Fibroblast of the aortic adventitia (primary cell): ENCODE measurements around the gene TSPAN32. TPM values are rescaled to one million over a fixed set of nuclear protein-coding genes. Genes with fewer than 3 reads are reported as not detected.

Experiments
- DNase-seq: peaks from one replicate; pipeline ENCODE4 v3.0.0-alpha.2; 2010; ENCODE audit warnings: low read depth
- H3K4me3 ChIP-seq: 2 replicates; pipeline ENCODE4 v1.5.1; 2011; ENCODE audit warnings: low read depth, mild to moderate bottlenecking, control low read depth, low read length, moderate library complexity
- CTCF ChIP-seq: IDR thresholded peaks from 2 replicates; pipeline ENCODE4 v1.5.1; 2011; ENCODE audit warnings: mild to moderate bottlenecking, low read length, control low read depth, inconsistent platforms; ENCODE audit not compliant: insufficient read depth
- total RNA-seq: library from RNA; depleted of rRNA; stranded (reverse); fragments of >200 nt; gene quantifications from 2 replicates; pipeline ENCODE4 v1.2.3, GENCODE V29; 2012; ENCODE audit warnings: low replicate concordance

Gene TSPAN32
- total RNA-seq, 1 donor: under 0.01 TPM

GRCh38 chr11:2271327-2272227, 30.2 kb upstream of the TSPAN32 start:
- no peak for DNase-seq
- no peak overlapping the region for H3K4me3 ChIP-seq
- no peak for TF ChIP-seq CTCF

GRCh38 chr11:2272228-2272945, 29.4 kb upstream of the TSPAN32 start:
- no peak for TF ChIP-seq CTCF
- no peak overlapping the region for H3K4me3 ChIP-seq
- no peak for DNase-seq

- no peak for TF ChIP-seq CTCF
- DNase-seq: no peak
- H3K4me3 ChIP-seq: no peak overlapping the region
Measured at GRCh38 chr11:2272946-2273280, 28.9 kb upstream of the TSPAN32 start.

- no peak for DNase-seq
- H3K4me3 ChIP-seq: no peak overlapping the region
- no peak for TF ChIP-seq CTCF
Measured at GRCh38 chr11:2273311-2273710, 28.5 kb upstream of the TSPAN32 start.

- no peak overlapping the region for H3K4me3 ChIP-seq
- no peak for DNase-seq
- TF ChIP-seq CTCF: no peak
Measured at GRCh38 chr11:2273771-2274170, 28.0 kb upstream of the TSPAN32 start.

GRCh38 chr11:2275334-2276279, 26.2 kb upstream of the TSPAN32 start:
- no peak for TF ChIP-seq CTCF
- no peak for DNase-seq
- H3K4me3 ChIP-seq: no peak overlapping the region
